ENCODE results near the gene AP2B1.

Gene AP2B1

GRCh38 chr17:35726953-35727460 lies 139.9 kb downstream of the AP2B1 start:
- Histone ChIP-seq H3K4me1 (ENCODE audit: control insufficient read depth, insufficient read depth, low read length) (peaks cover 29% of the 10 kb centered on the region), H3K9me3 (ENCODE audit: control insufficient read depth, insufficient read depth, low read depth, low read length) (no peaks in the 10 kb centered on the region), H3K36me3 (ENCODE audit: control insufficient read depth in 2 of 2, insufficient read depth in 1 of 2, low read length in 2 of 2) (peaks cover 22 to 35% of the 10 kb centered on the region in 2 experiments), H3K4me3 (ENCODE audit: low read depth, low read length) (no peak overlapping the region), H3K27ac (ENCODE audit: extremely low read depth, low read depth, low read length) (peak overlapping the region; percentile 33; the same call in 1 of the 2 replicates)
- TF ChIP-seq BCL11B (tag by site-specific recombination; IDR thresholded peaks at IDR 0.05; ENCODE audit: low read depth) (no peak), ZIC2 (tag by site-specific recombination; IDR thresholded peaks at IDR 0.05) (no peak), PRDM10 (tag by site-specific recombination; IDR thresholded peaks at IDR 0.05) (peak; percentile 60), ZBTB6 (tag by site-specific recombination; IDR thresholded peaks at IDR 0.05) (no peak), ZNF37A (tag by site-specific recombination; IDR thresholded peaks at IDR 0.05) (no peak), ZNF626 (tag by site-specific recombination; IDR thresholded peaks at IDR 0.05) (no peak), SETDB1 (IDR thresholded peaks at IDR 0.05; ENCODE audit: insufficient read length, low read length) (no peak), GLIS2 (tag by site-specific recombination; IDR thresholded peaks at IDR 0.05) (0 out of 2 replicates have a peak, but pooled peaks have one; percentile 7), ZBTB17 (tag by site-specific recombination; IDR thresholded peaks at IDR 0.05) (0 out of 2 replicates have a peak, but pooled peaks have one; percentile 25), ZBTB8A (tag by site-specific recombination; IDR thresholded peaks at IDR 0.05) (0 out of 2 replicates have a peak, but pooled peaks have one; percentile 11), ZNF677 (tag by site-specific recombination; IDR thresholded peaks at IDR 0.05) (no peak), ZBTB7A (tag by site-specific recombination; IDR thresholded peaks at IDR 0.05; ENCODE audit: low read depth) (no peak), ZNF398 (tag by site-specific recombination; IDR thresholded peaks at IDR 0.05) (no peak), ZNF639 (tag by site-specific recombination; IDR thresholded peaks at IDR 0.05) (no peak), GLIS1 (tag by site-specific recombination; IDR thresholded peaks at IDR 0.05) (peak; percentile 88), ZNF48 (tag by site-specific recombination; IDR thresholded peaks at IDR 0.05) (no peak), ZNF660 (tag by site-specific recombination; IDR thresholded peaks at IDR 0.05) (no peak), ZNF184 (tag by site-specific recombination; IDR thresholded peaks at IDR 0.05) (no peak), ZNF169 (tag by site-specific recombination; IDR thresholded peaks at IDR 0.05) (no peak), ZNF121 (tag by site-specific recombination; IDR thresholded peaks at IDR 0.05) (no peak), ZNF645 (tag by site-specific recombination; IDR thresholded peaks at IDR 0.05) (no peak), ZFHX2 (tag by site-specific recombination; conservative IDR thresholded peaks at IDR 0.05) (no peak), TRIM28 (IDR thresholded peaks at IDR 0.05; ENCODE audit: borderline replicate concordance, low read length) (no peak; the same call in 1 of the 2 replicates), ZNF302 (tag by site-specific recombination; IDR thresholded peaks at IDR 0.05; ENCODE audit: low read depth) (no peak), ZSCAN16 (tag by site-specific recombination; IDR thresholded peaks at IDR 0.05) (peak; percentile 81), ZNF133 (tag by site-specific recombination; IDR thresholded peaks at IDR 0.05) (no peak), IKZF3 (tag by site-specific recombination; IDR thresholded peaks at IDR 0.05) (0 out of 2 replicates have a peak, but pooled peaks have one; percentile 6), FEZF1 (tag by site-specific recombination; IDR thresholded peaks at IDR 0.05) (no peak)
- CTCF ChIA-PET, result interaction anchor here (0.6 to 5.3 kb wide), 7 partner anchors 18 to 172 kb away, joined by 3 to 44 read pairs (median 6); no protein-coding TSS in a partner anchor
- POLR2A ChIA-PET, result interaction anchor here (1.2 to 1.4 kb wide), 2 partner anchors 12 to 82 kb away, joined by 3 to 4 read pairs; partner anchors contain the start of gene TAF15
